DMS114 treated with DMSO at 0.1 percent for 48 hours (cell line): ENCODE results near the gene DCBLD1.

ENCODE experiments used
- DNase-seq: peaks from one replicate; lab custom pipeline; 2025; ENCODE audit not compliant: unreplicated experiment; lab: John Stamatoyannopoulos, UW

Gene DCBLD1

GRCh38 chr6:117555262-117555849 is 72.9 kb downstream of the DCBLD1 start:
- no peak for DNase-seq

GRCh38 chr6:117555882-117556498 is 73.5 kb downstream of the DCBLD1 start:
- peak; percentile 11 for DNase-seq

- no peak for DNase-seq
Measured at GRCh38 chr6:117557951-117558350, 75.5 kb downstream of the DCBLD1 start.

GRCh38 chr6:117558818-117559217 is 76.3 kb downstream of the DCBLD1 start:
- DNase-seq = no peak

- DNase-seq = no peak
Measured at GRCh38 chr6:117559299-117559698, 76.8 kb downstream of the DCBLD1 start.

- no peak for DNase-seq
Measured at GRCh38 chr6:117561128-117561527, 78.7 kb downstream of the DCBLD1 start.

GRCh38 chr6:117564681-117565080 is 82.2 kb downstream of the DCBLD1 start:
- DNase-seq = no peak

GRCh38 chr6:117568247-117568646 is 85.8 kb downstream of the DCBLD1 start:
- no peak for DNase-seq

GRCh38 chr6:117568831-117569410 is 86.4 kb downstream of the DCBLD1 start:
- DNase-seq = no peak

- DNase-seq = no peak
Measured at GRCh38 chr6:117573006-117573680, 90.7 kb downstream of the DCBLD1 start.

GRCh38 chr6:117574198-117574597 is 91.7 kb downstream of the DCBLD1 start:
- no peak for DNase-seq

GRCh38 chr6:117585647-117586046 is 103.2 kb downstream of the DCBLD1 start:
- no peak for DNase-seq

- DNase-seq = no peak
Measured at GRCh38 chr6:117590447-117590846, 108.0 kb downstream of the DCBLD1 start.

- no peak for DNase-seq
Measured at GRCh38 chr6:117591405-117591804, 108.9 kb downstream of the DCBLD1 start.

- no peak for DNase-seq
Measured at GRCh38 chr6:117592983-117593759, 110.7 kb downstream of the DCBLD1 start.

GRCh38 chr6:117595099-117595923 is 112.8 kb downstream of the DCBLD1 start:
- DNase-seq = no peak

GRCh38 chr6:117597755-117598154 is 115.3 kb downstream of the DCBLD1 start:
- no peak for DNase-seq
